Gastroesophageal sphincter (tissue), 4 donors: ENCODE results near the gene BAIAP2L1. TPM values are rescaled to one million over a fixed set of nuclear protein-coding genes. Genes with fewer than 3 reads are reported as not detected.

ENCODE experiments used
- ATAC-seq: fragments of 150-250 bp; one replicate; pipeline ENCODE4 v1.9.1; 2016; ENCODE audit warnings: mild to moderate bottlenecking, moderate library complexity
- H3K27ac ChIP-seq, 4 donors: fragments of 200-600 bp; sonication (generic) in 3 of 4; 1 replicate in 3 of 4; 2 replicates in 1 of 4; pipeline ENCODE4 v1.5.1; 2016 to 2019
- H3K27me3 ChIP-seq: fragments of 200-600 bp; sonication (generic); one replicate; pipeline ENCODE4 v1.5.1; 2019
- H3K36me3 ChIP-seq, 2 donors: fragments of 200-600 bp; sonication (generic); one replicate each; pipeline ENCODE4 v1.5.1; 2019; ENCODE audit warnings: control low read depth in 1 of 2
- H3K4me1 ChIP-seq, 3 donors: fragments of 200-600 bp; sonication (generic); 1 replicate in 2 of 3; 2 replicates in 1 of 3; pipeline ENCODE4 v1.5.1; 2016 to 2019; ENCODE audit warnings: control low read depth in 2 of 3
- H3K4me3 ChIP-seq, 2 donors: fragments of 200-600 bp; sonication (generic); one replicate each; pipeline ENCODE4 v1.5.1; 2019; ENCODE audit warnings: mild to moderate bottlenecking in 1 of 2, moderate library complexity in 1 of 2
- H3K9me3 ChIP-seq, 3 donors: fragments of 200-600 bp; sonication (generic); one replicate each; pipeline ENCODE4 v1.5.1; 2017 to 2019; ENCODE audit warnings: control low read depth in 2 of 3
- EP300 ChIP-seq: sonication (generic); formaldehyde crosslinking; IDR thresholded peaks from one replicate; pipeline ENCODE4 v1.6.1; 2017; ENCODE audit warnings: antibody characterized with exemption, mild to moderate bottlenecking
- POLR2A ChIP-seq, 2 donors: fragments of 450-650 bp; IDR thresholded peaks; one replicate each; pipeline ENCODE4 v1.6.1; 2017; ENCODE audit warnings: antibody characterized with exemption in 2 of 2, mild to moderate bottlenecking in 2 of 2, moderate library complexity in 1 of 2
- POLR2AphosphoS5 ChIP-seq: sonication (generic); formaldehyde crosslinking; IDR thresholded peaks from one replicate; pipeline ENCODE4 v1.6.1; 2017; ENCODE audit warnings: antibody characterized with exemption
- WGBS, 2 donors: methylation state at CpG; one replicate each; pipeline ENCODE4 v1.1.5; 2018; ENCODE audit warnings: low coverage in 1 of 2; 5-methylcytosine and 5-hydroxymethylcytosine counted together
- total RNA-seq, 4 donors: library from RNA; depleted of rRNA; stranded (reverse); fragments of >200 nt; gene quantifications; one replicate each; pipeline ENCODE4 v1.1.0, GENCODE V29; 2016
- TF ChIP-seq, protein P1 (sequence below), 4 experiments: fragments of 200-600 bp in 2 of 4; fragments of 450-650 bp in 2 of 4; sonication (generic) in 1 of 4; IDR thresholded peaks; one replicate each; pipeline ENCODE4 v1.5.1; 2017 to 2019; ENCODE audit warnings: antibody characterized with exemption in 4 of 4, mild to moderate bottlenecking in 2 of 4, moderate library complexity in 2 of 4

The BAIAP2L1 gene
- total RNA-seq, 4 donors from 2014 or later = 0.13 to 6.7 (median 2.1) TPM

DNA sequence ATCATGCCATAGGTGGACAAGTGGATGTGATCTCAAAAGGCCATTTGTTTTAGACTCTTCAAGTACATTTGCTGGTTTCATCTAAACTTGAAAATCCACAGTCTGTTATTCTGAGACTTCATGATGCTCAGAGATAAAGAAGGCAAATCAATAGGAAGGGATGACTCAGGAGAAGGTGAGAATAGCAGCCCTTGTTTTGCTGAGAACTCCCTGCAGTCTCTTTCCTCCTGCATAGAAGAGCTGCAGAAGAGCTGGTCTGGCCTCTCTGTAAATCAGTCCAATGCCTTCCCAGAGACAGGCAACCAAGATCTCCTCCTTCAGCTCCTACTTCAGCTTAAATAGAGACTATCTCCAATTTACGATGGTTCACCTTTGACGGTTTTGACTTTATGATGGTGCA lies 4.0 kb upstream of the BAIAP2L1 start:
- Histone ChIP-seq H3K27ac (no peak overlapping the region), H3K27me3 (peaks cover 59% of the 10 kb centered on the region), H3K9me3 (no peaks in the 10 kb centered on the region), H3K36me3 (no peaks in the 10 kb centered on the region), H3K4me1 (peaks cover 0 to 15% (median 7%) of the 10 kb centered on the region in 3 donors), H3K4me3 (no peak overlapping the region)
- 62 to 80% methylated on average over 2 of the region's 2 CpGs for WGBS, 2 donors
- no peak for ATAC-seq
- no peak for TF ChIP-seq POLR2AphosphoS5
- TF ChIP-seq, protein P1, sequence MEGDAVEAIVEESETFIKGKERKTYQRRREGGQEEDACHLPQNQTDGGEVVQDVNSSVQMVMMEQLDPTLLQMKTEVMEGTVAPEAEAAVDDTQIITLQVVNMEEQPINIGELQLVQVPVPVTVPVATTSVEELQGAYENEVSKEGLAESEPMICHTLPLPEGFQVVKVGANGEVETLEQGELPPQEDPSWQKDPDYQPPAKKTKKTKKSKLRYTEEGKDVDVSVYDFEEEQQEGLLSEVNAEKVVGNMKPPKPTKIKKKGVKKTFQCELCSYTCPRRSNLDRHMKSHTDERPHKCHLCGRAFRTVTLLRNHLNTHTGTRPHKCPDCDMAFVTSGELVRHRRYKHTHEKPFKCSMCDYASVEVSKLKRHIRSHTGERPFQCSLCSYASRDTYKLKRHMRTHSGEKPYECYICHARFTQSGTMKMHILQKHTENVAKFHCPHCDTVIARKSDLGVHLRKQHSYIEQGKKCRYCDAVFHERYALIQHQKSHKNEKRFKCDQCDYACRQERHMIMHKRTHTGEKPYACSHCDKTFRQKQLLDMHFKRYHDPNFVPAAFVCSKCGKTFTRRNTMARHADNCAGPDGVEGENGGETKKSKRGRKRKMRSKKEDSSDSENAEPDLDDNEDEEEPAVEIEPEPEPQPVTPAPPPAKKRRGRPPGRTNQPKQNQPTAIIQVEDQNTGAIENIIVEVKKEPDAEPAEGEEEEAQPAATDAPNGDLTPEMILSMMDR (IDR thresholded peaks at IDR 0.05) = no peak
- no peak for TF ChIP-seq EP300
- TF ChIP-seq POLR2A (IDR thresholded peaks at IDR 0.05) = no peak

DNA sequence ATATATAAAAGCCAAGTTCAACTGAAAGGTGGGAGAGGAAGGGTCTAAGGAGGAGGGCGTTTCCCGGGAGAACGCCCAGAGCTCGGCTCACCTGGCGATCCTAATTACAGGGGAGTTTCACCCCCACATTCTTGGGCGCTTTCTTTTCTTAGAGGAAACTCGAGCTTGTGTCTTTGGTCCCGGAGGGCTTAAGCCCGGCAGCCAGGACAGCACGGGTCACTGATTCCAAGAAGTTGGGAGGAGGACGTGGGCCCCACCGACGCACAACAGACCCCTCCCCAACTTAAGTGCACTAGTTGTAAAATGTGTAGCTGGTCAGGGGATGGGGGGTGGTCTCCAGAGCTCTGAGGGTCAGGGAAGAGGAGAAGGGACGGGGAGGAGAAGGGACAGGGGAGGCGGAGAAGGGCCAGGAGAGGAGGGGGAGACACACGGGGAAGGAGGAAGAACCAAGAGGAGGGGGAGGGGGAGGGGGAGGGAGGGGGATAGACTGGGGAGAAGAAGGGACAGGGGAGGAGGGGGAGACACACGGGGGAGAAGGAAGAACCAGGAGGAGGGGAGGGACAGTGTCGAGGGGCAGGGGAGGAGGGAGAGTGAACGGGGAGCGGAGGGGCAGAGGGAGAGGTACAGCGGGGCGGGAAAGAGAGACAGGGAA lies 874 bp downstream of the BAIAP2L1 start:
- no peaks in the 10 kb centered on the region for H3K36me3 ChIP-seq
- H3K27me3 ChIP-seq = peaks cover 61% of the 10 kb centered on the region
- H3K9me3 ChIP-seq = no peaks in the 10 kb centered on the region
- 0 to 9% methylated on average over 2 to 7 of the region's 22 CpGs for WGBS, 2 donors
- H3K4me3 ChIP-seq = peak overlapping the region in 1 of 2 donors; percentile 59
- no peak for ATAC-seq
- peak overlapping the region in 1 of 4 donors; percentile 63 for H3K27ac ChIP-seq
- TF ChIP-seq, protein P1 (IDR thresholded peaks at IDR 0.05) = no peak
- TF ChIP-seq POLR2AphosphoS5 (no peak), POLR2A (IDR thresholded peaks at IDR 0.05) (no peak), EP300 (no peak)
- H3K4me1 ChIP-seq = peaks cover 0 to 19% (median 7%) of the 10 kb centered on the region in 3 donors

DNA sequence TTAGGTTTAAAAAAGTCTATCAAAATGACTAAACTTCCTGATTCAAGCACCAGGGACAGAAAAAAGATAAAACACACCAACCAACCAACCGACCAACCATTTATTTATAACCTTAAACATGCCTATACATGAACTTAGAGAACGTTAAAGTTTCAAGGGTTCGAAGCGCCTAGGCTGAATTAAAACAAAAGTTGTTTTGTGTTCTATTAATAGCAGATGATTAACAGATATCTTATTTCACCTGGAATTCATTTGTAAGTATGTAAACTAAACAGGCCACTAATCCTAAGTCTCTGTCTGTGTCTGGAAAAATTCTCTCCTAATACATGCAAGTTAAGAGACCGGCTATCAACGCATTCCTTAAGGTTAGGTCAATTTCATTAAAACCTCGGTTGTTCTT lies 1.4 kb downstream of the BAIAP2L1 start:
- H3K4me3 ChIP-seq = no peak overlapping the region
- peaks cover 0 to 19% (median 7%) of the 10 kb centered on the region in 3 donors for H3K4me1 ChIP-seq
- no peak overlapping the region for H3K27ac ChIP-seq
- H3K27me3 ChIP-seq = peaks cover 56% of the 10 kb centered on the region
- no peak for TF ChIP-seq EP300
- TF ChIP-seq POLR2A (IDR thresholded peaks at IDR 0.05) = no peak
- no peak for TF ChIP-seq POLR2AphosphoS5
- TF ChIP-seq, protein P1 (IDR thresholded peaks at IDR 0.05) = no peak
- no peaks in the 10 kb centered on the region for H3K9me3 ChIP-seq
- WGBS, 2 donors = 11 to 40% methylated on average over 6 to 7 of the region's 7 CpGs
- ATAC-seq = no peak
- no peaks in the 10 kb centered on the region for H3K36me3 ChIP-seq

DNA sequence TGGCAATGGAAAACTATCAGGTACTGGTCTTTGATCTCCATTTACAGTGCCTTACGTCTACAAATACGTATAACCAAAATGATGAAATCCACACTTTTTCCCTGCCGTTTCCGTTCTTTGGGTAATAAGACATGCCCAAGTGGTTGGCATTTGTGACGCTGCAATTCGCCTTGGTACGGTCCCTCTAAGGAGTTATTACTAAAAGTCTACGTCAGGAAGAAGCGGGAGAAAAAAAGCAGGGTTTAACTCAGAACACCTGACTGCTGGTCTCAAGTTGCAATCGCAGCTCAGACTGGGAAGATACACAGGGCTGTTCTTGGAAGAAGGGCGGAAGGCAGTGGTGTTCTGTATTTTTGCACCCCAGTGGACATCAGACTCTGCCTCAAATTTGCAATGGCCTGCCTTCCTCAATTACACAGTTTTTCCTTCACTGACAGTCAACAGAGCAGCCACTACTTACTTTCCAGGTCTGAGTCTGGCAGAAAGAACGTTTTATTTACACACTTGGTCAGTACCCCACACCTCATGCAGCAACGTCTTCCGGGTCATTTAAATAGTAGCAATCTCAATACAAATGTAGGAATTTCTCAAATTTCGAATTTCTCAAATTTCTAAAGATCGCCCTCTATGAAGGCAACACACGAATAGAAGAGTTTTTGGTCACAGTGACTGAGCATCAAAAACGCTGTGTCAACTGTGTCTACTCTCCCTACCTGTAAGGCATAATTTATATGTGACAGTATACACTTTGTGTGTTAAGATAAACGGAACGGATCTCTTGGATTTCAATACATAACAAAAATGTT lies 2.1 kb downstream of the BAIAP2L1 start:
- no peak for TF ChIP-seq EP300
- no peak for TF ChIP-seq POLR2AphosphoS5
- no peak for TF ChIP-seq POLR2A (IDR thresholded peaks at IDR 0.05)
- TF ChIP-seq, protein P1 (IDR thresholded peaks at IDR 0.05) = no peak
- Histone ChIP-seq H3K4me1 (peaks cover 0 to 19% (median 7%) of the 10 kb centered on the region in 3 donors), H3K9me3 (no peaks in the 10 kb centered on the region), H3K27me3 (peaks cover 49% of the 10 kb centered on the region), H3K36me3 (no peaks in the 10 kb centered on the region), H3K27ac (no peak overlapping the region), H3K4me3 (no peak overlapping the region)
- ATAC-seq = no peak
- 54 to 59% methylated on average over 19 to 20 of the region's 20 CpGs for WGBS, 2 donors
